A673 (cell line): ENCODE results near the gene EPAS1. TPM values are rescaled to one million over a fixed set of nuclear protein-coding genes. Genes with fewer than 3 reads are reported as not detected.

Experiments used
- BruUV-seq: library from RNA; stranded (reverse); fragments of 400-500 nt; replicated peaks from 2 replicates; lab custom pipeline; 2021; lab: Mats Ljungman, UMichigan
- CTCF ChIA-PET: fragments of 300-600 bp; sonication (Branson Sonifier 250); formaldehyde crosslinking; loops from one replicate; lab custom pipeline; 2022; ENCODE audit warnings: antibody characterized with exemption; lab: Charles Lee
- POLR2A ChIA-PET: fragments of 300-600 bp; sonication (Branson Sonifier 250); formaldehyde crosslinking; loops from one replicate; lab custom pipeline; 2022; ENCODE audit warnings: antibody characterized with exemption; ENCODE audit not compliant: low non-redundant PET; lab: Charles Lee
- DNase-seq: peaks from one replicate; pipeline ENCODE4 v3.0.0-alpha.2; 2015; ENCODE audit warnings: low spot score
- H3K27ac ChIP-seq: fragments of 200-600 bp; sonication (generic); 2 replicates; pipeline ENCODE4 v1.5.1; 2016; ENCODE audit warnings: mixed run types, low read depth, mild to moderate bottlenecking, mixed read lengths, antibody characterized with exemption, low read length; ENCODE audit not compliant: poor library complexity, severe bottlenecking
- H3K27me3 ChIP-seq: fragments of 200-600 bp; sonication (generic); replicated peaks from 2 replicates; pipeline ENCODE4 v1.6.1; 2017; ENCODE audit warnings: mixed run types, low read depth, mild to moderate bottlenecking, mixed read lengths, antibody characterized with exemption, low read length; ENCODE audit not compliant: insufficient read depth, poor library complexity
- H3K36me3 ChIP-seq: fragments of 200-600 bp; sonication (generic); 2 replicates; pipeline ENCODE4 v1.6.1; 2016; ENCODE audit warnings: mixed run types, mild to moderate bottlenecking, mixed read lengths, antibody characterized with exemption, low read length; ENCODE audit not compliant: insufficient read depth, poor library complexity, severe bottlenecking
- H3K4me1 ChIP-seq: fragments of 200-600 bp; sonication (generic); 2 replicates; pipeline ENCODE4 v1.6.1; 2017; ENCODE audit warnings: mixed run types, mild to moderate bottlenecking, mixed read lengths, antibody characterized with exemption, low read length; ENCODE audit not compliant: insufficient read depth, poor library complexity, severe bottlenecking
- H3K4me3 ChIP-seq: fragments of 200-600 bp; sonication (generic); 2 replicates; pipeline ENCODE4 v1.5.1; 2016; ENCODE audit warnings: low read depth, mixed run types, mild to moderate bottlenecking, mixed read lengths, low read length; ENCODE audit not compliant: poor library complexity, severe bottlenecking
- H3K9me3 ChIP-seq: fragments of 200-600 bp; sonication (generic); 2 replicates; pipeline ENCODE4 v1.6.1; 2016; ENCODE audit warnings: mixed run types, low read depth, mild to moderate bottlenecking, mixed read lengths, antibody characterized with exemption, low read length; ENCODE audit not compliant: poor library complexity, severe bottlenecking
- CTCF ChIP-seq: fragments of 300-800, 200-600 bp; sonication (generic); conservative IDR thresholded peaks from 2 replicates; pipeline ENCODE4 v1.5.1; 2017; ENCODE audit warnings: low read depth, mild to moderate bottlenecking, antibody characterized with exemption, low read length, moderate library complexity, mixed read lengths
- EZH2 ChIP-seq: fragments of 200-600 bp; sonication (generic); IDR thresholded peaks from 2 replicates; pipeline ENCODE4 v1.6.1; 2017; ENCODE audit warnings: borderline replicate concordance, low read depth, mild to moderate bottlenecking, mixed read lengths, antibody characterized with exemption, low read length; ENCODE audit not compliant: poor library complexity, severe bottlenecking
- intact Hi-C: fragments of 100-400 bp; cut with micrococcal nuclease; formaldehyde crosslinking; loops from one replicate; pipeline ENCODE4 v1.10.0; 2022; ENCODE audit not compliant: unreplicated experiment
- total RNA-seq: library from RNA; stranded (reverse); gene quantifications from 2 replicates; pipeline ENCODE4 v1.2.3, GENCODE V29; 2021

Gene EPAS1
- total RNA-seq, 1 experiment from 2014 or later: 0.41 TPM

- ChIA-PET POLR2A (no interaction called here), CTCF (no interaction called here)
- no peak overlapping the region for H3K4me3 ChIP-seq
- peaks cover 5% of the 10 kb centered on the region for H3K27me3 ChIP-seq
- no peak for DNase-seq
- TF ChIP-seq EZH2: no peak
- no peak for TF ChIP-seq CTCF
- no peak overlapping the region for H3K27ac ChIP-seq
- intact Hi-C loops: no loop called here
- H3K36me3 ChIP-seq: no peaks in the 10 kb centered on the region
- H3K9me3 ChIP-seq: no peaks in the 10 kb centered on the region
- no peaks in the 10 kb centered on the region for H3K4me1 ChIP-seq
- no TSS peak for BruUV-seq
These were observed 12.1 kb downstream of the EPAS1 start for GRCh38 chr2:46309052-46309953.

- BruUV-seq: no TSS peak
- intact Hi-C loops: no loop called here
- Histone ChIP-seq H3K4me1 (no peaks in the 10 kb centered on the region), H3K36me3 (no peaks in the 10 kb centered on the region), H3K27ac (no peak overlapping the region), H3K4me3 (no peak overlapping the region), H3K27me3 (no peaks in the 10 kb centered on the region), H3K9me3 (no peaks in the 10 kb centered on the region)
- POLR2A ChIA-PET: no interaction called here
- TF ChIP-seq CTCF: no peak
- TF ChIP-seq EZH2: no peak
- CTCF ChIA-PET: no interaction called here
- no peak for DNase-seq
These were observed 13.2 kb downstream of the EPAS1 start for GRCh38 chr2:46310446-46310845.

GRCh38 chr2:46311651-46312223 lies 14.5 kb downstream of the EPAS1 start:
- no peak overlapping the region for H3K27ac ChIP-seq
- CTCF ChIA-PET: no interaction called here
- DNase-seq: no peak
- H3K4me3 ChIP-seq: no peak overlapping the region
- TF ChIP-seq EZH2: no peak
- H3K9me3 ChIP-seq: no peaks in the 10 kb centered on the region
- intact Hi-C loops: no loop called here
- no peaks in the 10 kb centered on the region for H3K4me1 ChIP-seq
- H3K36me3 ChIP-seq: no peaks in the 10 kb centered on the region
- POLR2A ChIA-PET: no interaction called here
- H3K27me3 ChIP-seq: no peaks in the 10 kb centered on the region
- no TSS peak for BruUV-seq
